ENCODE results near the gene THADA. TPM values are rescaled to one million over a fixed set of nuclear protein-coding genes. Genes with fewer than 3 reads are reported as not detected.
"Not testable (repeated sequence)": the region's sequence is repeated elsewhere in the genome, so short reads cannot be mapped to it uniquely, and the experiment has no call there.

Gene THADA, protein sequence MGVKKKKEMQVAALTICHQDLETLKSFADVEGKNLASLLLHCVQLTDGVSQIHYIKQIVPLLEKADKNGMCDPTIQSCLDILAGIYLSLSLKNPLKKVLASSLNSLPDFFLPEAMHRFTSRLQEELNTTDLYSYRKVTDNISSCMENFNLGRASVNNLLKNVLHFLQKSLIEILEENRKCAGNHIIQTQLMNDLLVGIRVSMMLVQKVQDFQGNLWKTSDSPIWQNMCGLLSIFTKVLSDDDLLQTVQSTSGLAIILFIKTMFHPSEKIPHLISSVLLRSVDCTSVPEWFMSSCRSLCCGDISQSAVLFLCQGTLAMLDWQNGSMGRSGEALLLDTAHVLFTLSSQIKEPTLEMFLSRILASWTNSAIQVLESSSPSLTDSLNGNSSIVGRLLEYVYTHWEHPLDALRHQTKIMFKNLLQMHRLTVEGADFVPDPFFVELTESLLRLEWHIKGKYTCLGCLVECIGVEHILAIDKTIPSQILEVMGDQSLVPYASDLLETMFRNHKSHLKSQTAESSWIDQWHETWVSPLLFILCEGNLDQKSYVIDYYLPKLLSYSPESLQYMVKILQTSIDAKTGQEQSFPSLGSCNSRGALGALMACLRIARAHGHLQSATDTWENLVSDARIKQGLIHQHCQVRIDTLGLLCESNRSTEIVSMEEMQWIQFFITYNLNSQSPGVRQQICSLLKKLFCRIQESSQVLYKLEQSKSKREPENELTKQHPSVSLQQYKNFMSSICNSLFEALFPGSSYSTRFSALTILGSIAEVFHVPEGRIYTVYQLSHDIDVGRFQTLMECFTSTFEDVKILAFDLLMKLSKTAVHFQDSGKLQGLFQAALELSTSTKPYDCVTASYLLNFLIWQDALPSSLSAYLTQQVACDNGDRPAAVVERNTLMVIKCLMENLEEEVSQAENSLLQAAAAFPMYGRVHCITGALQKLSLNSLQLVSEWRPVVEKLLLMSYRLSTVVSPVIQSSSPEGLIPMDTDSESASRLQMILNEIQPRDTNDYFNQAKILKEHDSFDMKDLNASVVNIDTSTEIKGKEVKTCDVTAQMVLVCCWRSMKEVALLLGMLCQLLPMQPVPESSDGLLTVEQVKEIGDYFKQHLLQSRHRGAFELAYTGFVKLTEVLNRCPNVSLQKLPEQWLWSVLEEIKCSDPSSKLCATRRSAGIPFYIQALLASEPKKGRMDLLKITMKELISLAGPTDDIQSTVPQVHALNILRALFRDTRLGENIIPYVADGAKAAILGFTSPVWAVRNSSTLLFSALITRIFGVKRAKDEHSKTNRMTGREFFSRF (N-terminal part only)
- polyA plus RNA-seq (ENCODE audit: insufficient read length in 4 of 4) = 10 to 100 TPM; 32.5 to 38.4 (median 33.5) TPM

DNA sequence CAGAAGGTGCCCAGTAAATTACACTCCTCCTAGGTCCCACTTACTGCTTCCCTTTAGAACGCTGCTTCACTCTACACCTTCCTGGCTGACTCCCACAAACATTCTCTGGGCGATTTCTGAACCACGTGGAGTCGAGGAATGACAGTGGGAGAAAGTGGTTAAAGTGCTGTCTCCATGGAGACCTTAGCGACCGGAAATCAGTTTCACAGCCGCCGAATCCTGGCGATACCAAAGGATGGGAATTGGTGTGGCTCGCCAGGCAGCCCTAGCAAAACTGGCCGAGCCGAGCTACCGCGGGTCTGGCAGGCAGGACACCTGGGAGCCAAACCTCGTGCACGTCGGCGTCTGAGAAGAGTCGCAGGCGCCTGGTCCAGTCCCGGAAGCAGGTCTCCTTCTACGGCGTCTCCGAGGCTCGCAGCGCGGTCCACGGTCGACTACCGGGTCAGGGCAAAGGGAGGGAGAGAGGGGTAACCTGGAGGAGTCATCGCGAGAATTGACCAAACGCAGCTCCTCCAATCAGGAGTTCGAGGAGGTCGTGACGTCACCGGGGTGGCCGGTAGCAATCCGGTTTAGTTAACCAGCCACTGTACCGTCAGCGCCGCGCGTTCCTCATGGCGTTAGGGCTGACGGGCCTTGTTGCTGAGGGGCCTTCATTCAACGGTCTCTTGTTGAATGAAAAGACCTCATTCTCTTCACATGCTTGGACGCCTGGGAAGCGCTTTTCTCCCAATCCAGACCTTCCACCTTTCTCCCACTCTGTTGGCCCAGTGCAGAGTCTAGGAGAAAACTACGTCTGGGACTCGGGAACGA lies at the start of gene THADA:
TSS of gene THADA (minus strand) at position 436 of the 810 bp plus-strand sequence. CDS start 3,646 bp downstream, outside the sequence.
- peak; percentile 96 to 99 (median 98) for DNase-seq (ENCODE audit: low read depth in 4 of 4, low spot score in 2 of 4)

DNA sequence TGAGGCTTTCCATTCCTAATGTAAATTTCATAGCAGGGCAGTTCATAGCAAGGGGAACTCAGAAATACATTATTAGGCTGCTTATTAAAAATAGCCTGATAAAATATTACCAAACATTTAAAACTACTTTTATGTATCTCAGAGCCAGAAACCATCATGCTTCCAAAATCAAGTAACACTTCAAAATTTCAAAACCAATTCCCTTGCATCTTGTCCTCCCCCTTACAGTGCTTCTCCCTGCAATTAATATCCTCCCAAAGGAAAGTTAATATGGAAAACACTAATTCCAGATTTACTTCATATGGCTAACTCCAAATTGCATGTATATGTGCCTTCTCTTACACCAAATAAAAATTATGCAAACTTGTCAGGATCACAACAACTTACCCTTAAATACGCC lies 47.8 kb upstream of the THADA start:
- no peak for DNase-seq (ENCODE audit: low read depth in 4 of 4, low spot score in 2 of 4)

GRCh38 chr2:43642363-43642762 lies 46.5 kb upstream of the THADA start:
- DNase-seq (ENCODE audit: low read depth in 4 of 4, low spot score in 2 of 4) = no peak

GRCh38 chr2:43637030-43637803 lies 41.4 kb upstream of the THADA start, which contains the start of gene PLEKHH2:
PLEKHH2 (plus strand) TSS chr2:43637260; CDS start chr2:43644674, 7,414 bp downstream.
- DNase-seq (ENCODE audit: low read depth in 4 of 4, low spot score in 2 of 4) = peak; percentile 71 to 86 (median 80)

- no peak for DNase-seq (ENCODE audit: low read depth in 4 of 4, low spot score in 2 of 4)
These were observed 40.8 kb upstream of the THADA start for GRCh38 chr2:43636621-43637020.

GRCh38 chr2:43636153-43636552 lies 40.3 kb upstream of the THADA start:
- not testable (repeated sequence) for DNase-seq (ENCODE audit: low read depth in 4 of 4, low spot score in 2 of 4)

- peak; percentile 34 to 55 (median 43) for DNase-seq (ENCODE audit: low read depth in 4 of 4, low spot score in 2 of 4)
These were observed 38.9 kb upstream of the THADA start for GRCh38 chr2:43634604-43635306.

DNA sequence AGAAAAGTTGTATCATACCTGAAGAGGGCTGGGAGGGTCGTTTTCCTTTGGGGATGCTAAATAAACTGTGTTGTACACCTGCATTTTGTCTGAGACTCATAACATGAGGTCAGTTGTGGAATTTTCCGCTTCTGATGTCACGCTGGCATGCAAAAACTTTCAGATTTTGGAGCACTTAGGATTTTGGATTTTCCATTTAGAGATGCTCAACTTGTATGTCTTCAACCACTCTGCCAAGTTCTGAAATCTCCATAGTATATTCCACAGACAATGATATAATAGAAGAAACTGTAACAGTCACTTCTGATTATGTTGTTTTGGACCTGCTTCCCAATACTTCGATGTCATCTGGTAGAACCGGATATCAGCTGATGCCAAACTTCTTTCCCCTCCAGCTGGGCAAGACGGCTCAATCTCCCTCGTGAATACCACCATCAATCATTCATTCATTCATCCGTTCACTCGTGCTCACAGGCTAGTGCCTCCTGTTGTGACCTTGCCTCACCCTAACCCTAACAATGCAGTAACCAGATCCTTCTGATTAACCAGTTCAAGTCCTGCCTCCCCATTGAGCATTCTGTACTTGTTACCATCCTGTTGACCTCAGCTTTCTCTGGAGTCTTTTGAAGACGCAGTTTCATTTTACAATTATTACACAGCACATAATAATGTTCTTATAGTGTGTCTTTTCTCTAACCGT lies 35.9 kb upstream of the THADA start:
- no peak for DNase-seq (ENCODE audit: low read depth in 4 of 4, low spot score in 2 of 4)

DNA sequence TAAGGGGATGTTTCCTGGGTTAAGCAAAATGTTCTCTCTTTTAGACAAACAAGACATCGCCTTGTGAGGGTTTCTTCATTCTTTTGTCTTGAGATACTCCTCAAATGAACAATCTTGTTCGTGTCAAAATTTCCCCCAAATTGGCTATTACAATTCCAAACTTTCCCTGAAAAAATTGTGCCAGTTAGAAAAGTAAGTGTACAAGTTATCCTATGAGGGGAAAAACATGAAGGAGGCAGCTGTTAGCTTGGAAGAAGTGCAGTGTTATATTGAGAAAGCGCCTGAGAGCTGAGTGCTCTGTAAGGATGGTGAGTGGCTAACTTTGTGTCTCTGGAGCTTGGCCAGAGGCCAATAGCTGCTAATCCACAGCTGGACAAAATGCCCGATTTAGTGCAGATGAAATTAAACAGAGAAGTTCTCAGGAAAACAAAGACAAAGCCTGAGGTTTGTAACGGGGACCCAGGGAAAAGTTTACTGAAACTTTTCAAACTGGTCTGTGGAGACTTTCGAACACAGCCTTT lies 27.2 kb upstream of the THADA start:
- no peak for DNase-seq (ENCODE audit: low read depth in 4 of 4, low spot score in 2 of 4)

- DNase-seq (ENCODE audit: low read depth in 4 of 4, low spot score in 2 of 4) = no peak
These were observed 23.7 kb upstream of the THADA start for GRCh38 chr2:43619511-43619910.

- no peak for DNase-seq (ENCODE audit: low read depth in 4 of 4, low spot score in 2 of 4)
These were observed 21.3 kb upstream of the THADA start for GRCh38 chr2:43616967-43617680.

DNA sequence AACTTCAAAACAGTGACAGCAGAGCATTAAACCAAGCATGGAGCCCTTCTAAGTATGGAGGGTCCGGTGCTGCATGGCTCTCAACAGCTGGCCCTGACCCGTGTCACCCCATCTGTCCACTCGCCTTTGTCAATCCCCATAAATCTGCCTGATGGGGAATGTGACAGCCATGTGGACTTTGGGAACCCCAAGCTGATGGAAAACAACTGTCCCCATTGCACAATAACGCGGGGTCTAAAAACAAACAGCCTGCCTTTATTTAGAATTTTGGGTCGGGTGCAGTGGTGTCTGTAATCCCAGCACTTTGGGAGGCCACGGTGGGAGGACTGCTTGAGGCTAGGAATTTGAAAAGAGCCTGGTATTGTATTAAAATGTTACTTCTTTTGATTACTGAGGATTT lies 17.1 kb upstream of the THADA start:
- no peak for DNase-seq (ENCODE audit: low read depth in 4 of 4, low spot score in 2 of 4)

DNA sequence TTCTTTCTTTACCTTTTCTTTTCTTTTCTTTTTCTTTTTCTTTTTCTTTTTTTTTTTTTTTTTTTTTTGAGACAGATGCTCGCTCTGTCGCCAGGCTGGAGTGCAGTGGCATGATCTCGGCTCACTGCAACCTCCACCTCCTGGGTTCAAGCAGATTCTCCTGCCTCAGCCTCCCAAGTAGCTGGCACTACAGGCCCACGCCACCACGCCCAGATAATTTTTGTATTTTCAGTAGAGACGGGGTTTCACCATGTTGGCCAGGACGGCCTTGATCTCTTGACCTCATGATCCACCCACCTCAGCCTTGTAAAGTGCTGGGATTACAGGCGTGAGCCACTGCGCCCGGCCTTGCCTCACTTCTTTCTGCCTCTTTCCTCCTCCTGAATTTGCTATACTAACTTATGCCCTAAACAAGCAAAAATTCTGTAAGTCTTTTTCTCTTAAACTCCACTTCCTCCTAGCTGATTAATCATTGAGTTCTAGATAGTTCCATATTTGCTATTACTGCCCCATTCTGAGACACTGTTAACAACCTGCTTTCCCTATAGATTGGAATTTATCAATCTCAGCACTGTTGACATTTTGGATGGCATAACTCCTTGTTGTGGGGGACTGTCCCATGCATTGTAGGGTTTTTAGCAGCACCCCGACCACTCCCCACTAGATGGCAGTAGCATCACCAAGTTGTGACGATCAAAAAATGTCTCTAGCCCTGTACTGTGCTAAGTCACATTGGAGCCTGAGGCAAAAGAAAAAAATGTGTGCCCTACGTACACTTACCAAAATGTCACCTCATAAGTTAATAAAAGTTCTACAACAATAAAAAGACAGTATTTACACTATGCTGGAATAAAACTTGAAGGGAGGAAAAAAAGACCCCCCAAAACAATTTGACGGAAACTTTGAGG lies 16.4 kb upstream of the THADA start:
- peak in 2 of 4 donors; percentile 69 to 82 for DNase-seq (ENCODE audit: low read depth in 4 of 4, low spot score in 2 of 4)

DNA sequence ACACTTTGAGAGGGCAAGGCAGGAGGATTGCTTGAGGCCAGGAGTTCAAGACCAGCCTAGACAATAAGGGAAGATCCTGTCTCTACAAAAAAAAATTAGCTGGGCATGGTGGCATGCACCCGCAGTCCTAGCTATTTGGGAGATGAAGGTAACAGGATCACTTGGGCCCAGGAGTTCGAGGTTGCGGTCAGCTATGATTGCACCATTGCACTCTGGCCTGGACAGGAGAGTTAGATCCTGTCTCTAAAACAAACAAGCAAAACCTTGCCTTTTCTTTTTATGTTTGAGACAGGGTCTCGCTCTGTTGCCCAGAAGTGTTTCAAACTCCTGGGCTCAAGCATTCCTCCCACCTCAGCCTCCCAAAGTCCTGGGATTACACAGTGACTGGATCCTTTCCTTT lies 14.5 kb upstream of the THADA start:
- DNase-seq (ENCODE audit: low read depth in 4 of 4, low spot score in 2 of 4) = no peak

- DNase-seq (ENCODE audit: low read depth in 4 of 4, low spot score in 2 of 4) = peak in 1 of 4 donors; percentile 43
These were observed 13.6 kb upstream of the THADA start for GRCh38 chr2:43609290-43609918.

All from left renal cortex interstitium (tissue), 4 donors.